Subcutaneous adipose tissue (tissue), 4 donors: ENCODE results near the gene TMEM131L. TPM values are rescaled to one million over a fixed set of nuclear protein-coding genes. Genes with fewer than 3 reads are reported as not detected.

ENCODE experiments used
- CTCF ChIP-seq: fragments of 450-650 bp; IDR thresholded peaks from one replicate; pipeline ENCODE4 v1.5.1; 2016; ENCODE audit warnings: low read depth, mild to moderate bottlenecking, control low read depth, antibody characterized with exemption, moderate library complexity
- total RNA-seq, 4 donors: library from RNA; depleted of rRNA; stranded (reverse); fragments of >200 nt; gene quantifications; one replicate each; pipeline ENCODE4 v1.1.0, GENCODE V29; 2016

Gene TMEM131L
- total RNA-seq, 4 donors from 2014 or later, result 24.7 to 43.5 (median 34.3) TPM

GRCh38 chr4:153520227-153520626 lies 54.1 kb downstream of the TMEM131L start:
- TF ChIP-seq CTCF, result no peak

GRCh38 chr4:153520801-153521329 lies 54.7 kb downstream of the TMEM131L start:
- no peak for TF ChIP-seq CTCF

GRCh38 chr4:153521478-153521877 lies 55.3 kb downstream of the TMEM131L start:
- TF ChIP-seq CTCF, result no peak

GRCh38 chr4:153521999-153522801 lies 56.0 kb downstream of the TMEM131L start:
- TF ChIP-seq CTCF, result no peak

GRCh38 chr4:153522802-153523094 lies 56.6 kb downstream of the TMEM131L start:
- TF ChIP-seq CTCF, result no peak

GRCh38 chr4:153523164-153523796 lies 57.1 kb downstream of the TMEM131L start:
- TF ChIP-seq CTCF, result no peak

- TF ChIP-seq CTCF, result no peak
These were observed 57.8 kb downstream of the TMEM131L start for GRCh38 chr4:153523941-153524386.
